ENCODE measurements around the gene VASP.
A peak's percentile ranks its signal among the peaks of the same experiment; 100 is the strongest.

Gene VASP

DNA sequence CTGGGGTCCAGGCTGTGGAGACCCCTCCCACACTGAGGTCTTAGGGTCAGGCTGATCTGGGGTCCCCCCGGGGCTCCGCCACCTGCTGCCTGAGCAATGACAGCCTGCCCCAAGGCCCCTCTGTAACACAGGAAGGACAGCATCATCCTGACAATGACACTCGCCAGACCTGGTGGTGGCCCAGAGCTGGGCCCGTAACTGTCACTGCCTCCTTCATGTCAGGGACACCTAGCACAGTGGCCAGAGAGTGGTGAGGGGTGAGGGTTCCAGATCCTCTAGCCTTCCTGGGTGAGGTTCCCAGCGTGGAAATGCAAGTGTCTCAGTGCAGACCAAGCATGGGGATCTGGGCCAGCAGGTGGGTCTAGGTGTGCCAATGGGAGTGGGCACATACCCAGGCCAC lies 49.6 kb downstream of the VASP start:
- no peak for DNase-seq (ENCODE audit: low spot score)

DNA sequence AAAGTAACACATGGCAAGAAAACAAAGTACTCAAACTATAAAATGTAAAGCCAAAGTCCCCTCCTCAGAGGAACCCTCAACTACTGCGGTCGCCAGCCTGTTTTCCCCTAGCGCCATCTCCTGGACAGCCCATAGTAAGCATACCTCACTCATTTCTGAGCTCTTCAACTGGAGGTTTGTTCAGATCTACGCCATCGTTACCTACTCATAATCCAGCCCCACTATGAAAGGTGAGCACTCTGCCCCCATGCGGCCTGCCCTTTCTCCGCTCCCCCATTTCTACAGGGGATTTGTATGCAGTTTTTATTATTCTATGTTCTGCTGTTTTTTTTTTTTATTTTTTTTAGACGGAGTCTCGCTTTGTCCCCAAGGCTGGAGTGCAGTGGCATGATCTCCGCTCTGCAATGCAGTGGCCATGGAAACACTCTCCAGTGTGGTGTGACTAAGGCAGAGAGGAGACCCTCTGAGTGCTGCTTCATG lies 51.2 kb downstream of the VASP start:
- DNase-seq (ENCODE audit: low spot score), result peak; percentile 52

DNA sequence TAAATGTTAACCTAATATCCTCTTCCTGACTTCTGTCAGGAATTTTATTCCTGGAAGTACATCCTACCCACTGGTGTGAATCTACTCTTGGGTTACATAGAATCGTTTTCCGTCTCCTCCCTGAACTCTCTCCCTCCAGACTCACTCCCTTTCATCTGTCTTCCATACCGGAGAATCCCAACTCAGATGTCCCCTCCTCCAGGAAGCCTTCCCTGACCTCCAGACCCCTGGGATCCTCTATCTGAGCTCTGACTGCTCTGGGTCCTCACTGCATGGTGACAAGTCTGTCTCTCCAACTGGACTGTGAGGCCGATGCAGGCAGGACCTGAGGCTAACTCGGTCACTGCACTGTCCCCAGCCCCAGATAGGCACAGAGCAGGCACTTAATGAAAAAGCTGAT lies 52.8 kb downstream of the VASP start:
- no peak for DNase-seq (ENCODE audit: low spot score)

DNA sequence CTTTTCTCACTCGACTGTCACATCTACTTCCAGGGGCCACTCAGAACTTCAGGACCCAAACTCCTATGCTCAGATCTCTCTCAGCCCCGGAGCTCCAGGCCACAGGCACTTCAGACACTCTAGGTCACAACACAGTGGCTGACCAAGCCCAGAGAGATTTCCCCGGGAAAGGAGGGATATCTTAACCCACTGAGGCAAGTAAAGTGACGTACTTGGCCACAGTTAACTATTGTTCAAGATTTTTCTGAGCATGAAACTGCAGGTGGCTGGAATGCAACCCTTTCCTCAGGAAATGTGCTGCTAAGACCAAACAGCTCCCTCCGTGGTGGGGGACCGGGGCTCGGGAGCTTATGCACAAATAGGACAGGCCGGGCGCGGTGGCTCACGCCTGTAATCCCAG lies 53.4 kb downstream of the VASP start:
- DNase-seq (ENCODE audit: low spot score), result no peak

DNA sequence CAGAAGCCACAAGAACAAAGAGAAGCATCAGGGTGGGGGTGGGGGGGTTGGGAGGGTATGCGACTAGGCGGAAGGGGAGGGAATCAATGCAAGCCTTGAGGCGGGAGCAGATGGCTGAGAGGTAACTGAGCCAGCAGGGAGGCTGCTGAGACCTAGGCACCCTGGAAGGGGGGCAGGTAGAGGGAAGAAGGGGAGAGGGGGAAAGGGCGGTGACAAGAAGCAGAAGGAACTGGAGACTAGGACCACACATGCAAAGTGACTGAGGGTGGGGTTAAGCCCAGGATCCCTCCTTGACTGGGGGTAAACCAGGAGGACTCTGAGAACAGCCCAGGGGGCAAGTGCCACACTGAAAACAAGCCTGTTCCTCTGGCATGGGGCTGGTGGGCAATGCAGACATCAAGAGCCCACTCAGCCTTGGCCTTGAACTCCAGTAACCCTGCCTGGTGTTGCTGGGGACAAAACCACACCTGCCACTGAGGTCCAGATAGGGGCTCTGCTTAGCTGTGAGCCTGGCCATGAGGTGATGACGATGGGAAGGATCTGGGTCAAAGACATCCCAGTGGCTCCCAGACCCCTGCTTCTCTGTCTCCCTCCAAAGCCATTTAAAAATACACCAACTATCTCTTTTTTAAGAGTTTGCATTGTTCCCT lies 57.0 kb downstream of the VASP start:
- DNase-seq (ENCODE audit: low spot score), result no peak

DNA sequence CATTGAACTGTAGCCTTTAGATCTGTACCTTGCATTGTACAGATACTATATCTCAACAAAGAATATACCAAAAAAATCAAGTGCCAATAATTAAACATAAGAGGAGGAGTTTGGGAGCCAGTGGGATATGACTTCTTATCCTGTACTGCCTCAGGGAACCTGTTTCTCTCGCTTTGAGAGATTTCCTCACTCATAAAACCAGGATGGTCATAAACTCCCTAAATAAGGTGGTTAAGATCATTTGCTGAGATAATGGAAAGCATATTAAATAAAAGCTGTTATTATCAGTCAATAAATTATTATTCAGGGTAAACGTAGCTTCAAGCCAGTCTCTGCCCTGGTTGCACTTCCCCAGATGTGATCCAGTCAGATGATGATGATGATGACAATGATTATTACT lies 60.3 kb downstream of the VASP start:
- DNase-seq (ENCODE audit: low spot score), result no peak

DNA sequence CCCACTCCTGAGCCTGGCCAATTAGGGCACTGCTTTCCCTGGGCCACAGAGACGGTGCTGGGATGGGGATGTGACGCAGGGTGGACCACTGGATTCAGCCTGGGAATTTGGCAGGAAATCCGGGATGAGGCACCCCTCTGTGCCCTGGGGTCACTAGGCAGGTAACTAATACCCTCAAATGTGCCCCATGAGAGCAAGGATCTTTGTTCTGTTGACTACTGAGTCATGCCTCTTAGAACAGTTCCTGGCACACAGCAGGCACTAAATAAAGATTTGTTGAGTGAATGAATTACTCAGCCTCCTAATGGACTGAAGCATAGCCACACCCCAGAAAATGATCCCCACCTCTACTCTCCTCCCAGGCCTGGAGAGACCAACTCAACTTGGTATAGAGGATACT lies 61.5 kb downstream of the VASP start:
- DNase-seq (ENCODE audit: low spot score), result peak; percentile 89

DNA sequence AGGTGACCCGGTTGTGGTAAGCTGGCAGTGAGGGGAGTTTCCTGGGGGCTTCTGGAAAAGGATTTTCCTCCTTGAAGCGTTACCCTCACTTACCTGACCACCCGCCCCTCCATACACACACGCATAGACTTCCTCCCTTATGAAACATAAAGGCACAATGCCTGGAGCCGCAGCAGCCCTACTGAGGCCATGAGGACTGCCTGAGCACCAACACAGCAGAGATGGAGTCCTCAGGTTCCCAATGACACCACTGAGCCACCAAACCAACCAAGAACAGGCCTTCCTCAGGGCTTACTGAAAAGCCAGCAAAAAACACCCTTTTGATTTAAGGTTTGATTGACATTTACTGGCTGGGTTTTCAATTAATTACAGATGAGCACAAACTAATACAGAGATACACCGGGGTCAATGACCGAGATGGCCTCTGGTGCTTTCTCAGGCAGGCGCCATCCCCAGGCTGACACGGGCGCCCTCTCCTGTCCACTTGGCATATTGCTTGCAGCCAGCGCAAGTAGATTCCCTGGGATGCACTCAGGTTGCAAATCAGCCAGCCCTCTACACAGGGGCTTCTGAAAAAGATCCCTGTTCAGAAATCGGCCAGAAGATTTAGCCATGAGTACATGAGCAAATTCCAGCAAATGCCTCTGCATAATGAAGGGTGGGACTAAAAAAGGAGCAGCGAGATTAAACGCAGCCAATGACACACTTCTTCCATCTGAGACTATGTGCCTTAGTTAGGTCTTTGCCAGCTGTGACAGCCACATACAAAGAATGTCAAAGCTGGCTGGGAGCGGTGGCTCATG lies 62.5 kb downstream of the VASP start:
- no peak for DNase-seq (ENCODE audit: low spot score)

DNA sequence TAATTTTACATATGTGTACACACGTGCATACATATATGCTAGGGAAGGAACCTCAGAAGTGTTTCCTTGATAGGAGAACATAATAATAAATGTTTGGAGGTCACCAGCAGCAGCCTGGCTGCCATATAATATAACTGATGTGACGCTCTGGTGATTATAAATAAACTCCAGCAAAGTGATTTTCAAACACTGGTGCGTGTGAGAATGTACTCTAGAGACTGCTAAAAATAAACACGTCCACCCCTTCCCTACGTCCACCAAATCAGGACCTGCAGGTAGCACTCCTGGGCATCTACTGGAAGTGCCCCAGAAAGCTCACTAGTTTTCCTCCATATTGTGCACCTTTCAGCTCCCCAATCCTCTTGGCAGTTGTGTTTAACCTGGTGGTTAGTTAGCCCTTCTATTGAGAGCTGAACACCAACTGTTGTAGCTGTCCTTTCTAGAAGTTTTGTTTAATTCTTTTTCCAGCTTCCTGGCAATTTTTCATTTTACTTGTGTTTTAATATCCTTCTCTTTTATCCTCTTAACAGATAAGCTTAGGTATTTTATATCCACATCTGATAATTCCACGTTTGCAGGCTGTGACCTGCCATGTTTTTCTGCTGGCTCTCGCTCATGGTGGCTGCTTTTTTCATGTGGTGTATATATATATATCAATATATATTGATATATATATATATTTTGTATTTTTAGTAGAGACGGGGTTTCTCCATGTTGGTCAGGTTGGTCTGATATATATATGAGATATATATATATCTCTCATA lies 64.4 kb downstream of the VASP start:
- DNase-seq (ENCODE audit: low spot score), result no peak

DNA sequence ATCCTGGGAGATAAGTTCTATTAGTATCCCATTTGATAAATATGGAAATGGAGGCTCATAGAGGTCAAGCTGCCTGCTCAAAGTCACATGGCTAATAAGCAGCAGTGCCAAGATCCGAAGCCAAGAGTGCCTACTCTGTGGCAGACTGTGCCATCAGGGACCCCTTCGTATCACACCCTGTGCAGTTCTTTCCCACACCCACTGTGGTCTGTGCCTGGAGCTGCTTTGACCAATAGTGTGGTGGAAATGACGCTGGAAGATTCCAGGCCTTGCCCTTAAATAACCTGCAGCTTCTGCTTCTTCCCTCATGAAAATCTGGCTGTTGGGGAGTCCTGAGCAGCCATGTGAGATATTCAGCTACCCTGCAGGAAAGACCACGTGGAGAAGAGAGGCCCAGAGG lies 67.2 kb downstream of the VASP start:
- no peak for DNase-seq (ENCODE audit: low spot score)

DNA sequence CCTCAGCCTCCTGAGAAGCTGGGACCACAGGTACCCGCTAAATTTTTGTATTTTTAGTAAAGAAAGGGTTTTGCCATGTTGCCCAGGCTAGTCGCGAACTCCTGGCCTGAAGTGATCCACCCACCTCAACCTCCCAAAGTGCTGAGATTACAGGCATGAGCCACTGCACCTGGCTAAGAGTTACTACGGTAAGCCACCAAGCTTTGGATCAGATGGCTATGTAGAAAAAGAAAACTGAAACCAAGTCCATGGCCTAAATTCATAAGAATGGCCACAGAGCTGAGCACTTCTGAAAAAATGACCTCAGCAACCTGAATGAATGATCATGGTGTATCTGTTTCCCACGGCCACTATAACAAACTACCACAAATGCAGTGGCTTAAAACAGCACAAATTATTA lies 67.9 kb downstream of the VASP start:
- DNase-seq (ENCODE audit: low spot score), result no peak
